SW480 (cell line): ENCODE results near the gene CCDC182.

Source experiments
- DNase-seq: peaks from one replicate; pipeline ENCODE4 v3.0.0-alpha.2; 2016; ENCODE audit warnings: low spot score

Gene CCDC182

DNA sequence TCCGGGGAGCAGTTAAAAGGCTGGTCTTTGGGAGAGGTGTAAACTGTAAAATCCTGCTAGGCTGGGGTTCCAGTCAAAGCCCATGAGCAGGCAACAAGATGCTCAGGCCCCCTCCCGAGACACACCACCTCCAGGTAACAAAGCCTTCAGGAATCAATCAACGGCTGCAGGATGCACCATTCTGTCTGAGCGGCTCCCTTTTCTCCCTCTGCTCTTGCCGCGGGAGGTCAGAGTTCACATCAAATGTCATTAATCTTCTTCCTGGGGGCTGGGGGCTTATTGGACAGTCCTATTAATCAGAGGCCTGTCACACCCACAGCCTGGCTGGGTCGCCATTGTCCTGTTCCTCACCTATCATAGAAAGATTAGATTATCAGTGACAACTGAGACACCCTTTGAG is 11.9 kb upstream of the CCDC182 start:
- DNase-seq = no peak

DNA sequence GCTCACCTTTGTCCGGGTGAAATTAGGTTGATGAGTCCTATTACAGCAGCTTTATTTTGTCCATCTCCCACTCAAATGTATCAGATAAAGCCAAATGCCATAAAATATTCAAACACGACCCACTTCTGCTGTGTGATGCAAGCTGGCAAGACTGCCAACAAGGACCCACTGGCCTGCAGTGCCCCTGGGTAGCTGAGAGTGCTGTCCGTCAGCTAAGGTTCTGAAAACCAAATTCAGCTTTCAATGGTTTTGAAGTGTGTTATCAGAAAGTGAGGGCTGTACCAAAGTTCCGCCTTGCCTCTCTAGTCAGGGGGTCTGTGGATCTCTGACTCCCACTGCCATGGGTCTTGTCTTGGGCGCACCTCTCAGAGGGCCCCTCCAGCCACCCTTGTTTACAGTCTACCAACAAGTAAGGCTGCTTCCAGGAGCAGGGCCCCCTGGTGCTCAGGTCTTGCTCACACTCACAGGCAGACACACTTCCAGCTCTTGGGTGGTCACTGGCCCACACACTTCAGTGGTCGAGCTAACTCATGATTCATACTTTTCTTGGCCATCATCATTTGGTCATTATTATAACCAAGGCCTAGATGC is 10.5 kb upstream of the CCDC182 start:
- DNase-seq = no peak

DNA sequence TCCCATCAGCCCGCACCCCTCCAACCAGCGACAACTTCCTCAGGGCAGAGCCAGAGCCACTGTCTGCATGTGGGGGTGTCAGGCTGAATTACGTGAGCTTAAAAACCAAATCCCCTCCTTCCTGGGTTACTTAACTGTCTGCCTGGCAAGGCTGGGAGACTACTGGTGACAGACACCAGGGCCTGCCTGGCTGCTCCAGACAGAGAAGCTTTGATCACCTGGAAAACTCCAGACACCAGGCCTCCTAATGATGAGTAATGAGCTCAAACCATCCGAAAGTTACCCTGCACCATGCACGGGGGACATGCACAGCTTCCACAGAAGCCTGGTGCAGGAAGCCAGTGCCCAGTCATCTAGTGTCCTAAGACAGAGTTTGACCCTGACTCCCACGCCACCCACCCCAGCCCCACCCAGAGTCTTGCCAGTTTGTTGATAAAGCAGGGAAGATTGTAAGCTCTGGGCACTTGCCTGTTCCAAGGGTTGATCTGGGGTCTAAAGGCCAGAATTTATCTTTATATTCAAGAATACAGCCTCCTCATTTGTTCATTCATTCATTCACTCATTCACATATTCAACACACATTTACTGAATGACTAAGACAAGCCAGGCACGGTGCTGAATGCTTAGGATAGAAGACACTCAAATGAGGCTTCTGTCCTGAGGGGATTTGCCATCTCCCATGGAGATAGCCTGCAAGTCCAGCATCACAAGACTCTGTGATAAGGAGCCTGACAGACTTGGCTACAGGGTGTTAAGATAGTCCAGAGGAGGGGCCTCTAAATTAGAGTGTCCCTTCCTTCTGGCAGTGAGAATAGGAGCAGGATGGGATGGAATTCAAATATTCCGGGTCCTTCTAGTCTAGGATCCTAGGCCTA is 7.2 kb upstream of the CCDC182 start:
- DNase-seq = no peak

GRCh38 chr17:57751348-57751971 is 6.4 kb upstream of the CCDC182 start:
- DNase-seq = no peak

- no peak for DNase-seq
These were observed 5.8 kb upstream of the CCDC182 start for GRCh38 chr17:57750895-57751294.

DNA sequence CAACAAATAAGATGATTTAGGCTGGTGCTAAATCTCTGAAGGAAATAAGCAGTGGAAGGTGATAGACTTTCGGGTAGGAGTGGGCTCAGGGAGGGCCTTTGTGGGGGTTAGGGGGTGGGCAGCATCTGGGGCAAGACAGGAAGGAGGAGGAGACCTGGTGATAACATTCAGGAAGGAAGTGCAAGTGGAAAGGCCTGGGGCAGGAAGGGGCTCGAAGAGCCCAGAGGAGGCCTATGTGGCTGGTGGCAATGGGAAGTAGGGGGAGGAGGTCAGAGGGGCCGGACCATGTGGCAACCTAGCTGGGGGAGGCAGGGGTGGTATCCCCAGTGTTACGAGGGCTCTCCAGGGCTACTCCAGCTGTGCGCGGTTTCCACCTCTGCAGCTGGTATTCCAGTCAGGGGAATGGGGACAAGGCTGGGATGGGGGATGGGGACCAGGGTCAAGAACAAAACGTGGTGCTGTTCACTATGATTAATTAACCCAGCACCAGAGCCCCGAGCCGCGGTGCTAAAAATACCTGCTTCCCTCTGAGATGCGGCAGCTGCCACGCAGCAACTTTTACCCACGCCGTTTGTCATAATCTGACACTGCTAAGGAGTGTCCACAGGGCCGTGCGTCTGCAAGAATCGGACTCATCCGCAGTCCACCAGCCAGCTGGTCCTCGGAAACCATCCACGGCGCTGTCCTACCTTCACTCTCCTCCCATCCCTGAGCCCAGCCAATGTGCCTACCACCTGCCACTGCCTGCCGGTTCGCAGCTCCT is 5.2 kb upstream of the CCDC182 start:
- no peak for DNase-seq

DNA sequence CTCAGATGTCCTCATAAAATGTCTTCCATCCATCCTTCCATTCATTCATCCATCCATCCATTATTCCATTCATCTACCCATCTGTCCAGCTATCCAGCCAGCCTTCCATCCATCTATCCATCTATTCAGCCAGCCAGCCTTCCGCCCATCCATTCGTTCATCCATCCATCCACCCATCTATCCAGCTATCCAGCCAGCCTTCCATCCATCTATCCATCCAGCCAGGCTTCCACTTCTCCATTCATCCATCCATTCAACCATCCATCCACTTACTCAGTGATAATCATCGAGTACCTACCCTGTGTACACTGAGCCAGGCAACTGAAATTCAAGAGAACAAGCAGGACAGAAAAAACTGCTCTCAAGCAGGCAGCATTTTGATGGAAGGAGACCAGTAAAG is 4.6 kb upstream of the CCDC182 start:
- DNase-seq = no peak

DNA sequence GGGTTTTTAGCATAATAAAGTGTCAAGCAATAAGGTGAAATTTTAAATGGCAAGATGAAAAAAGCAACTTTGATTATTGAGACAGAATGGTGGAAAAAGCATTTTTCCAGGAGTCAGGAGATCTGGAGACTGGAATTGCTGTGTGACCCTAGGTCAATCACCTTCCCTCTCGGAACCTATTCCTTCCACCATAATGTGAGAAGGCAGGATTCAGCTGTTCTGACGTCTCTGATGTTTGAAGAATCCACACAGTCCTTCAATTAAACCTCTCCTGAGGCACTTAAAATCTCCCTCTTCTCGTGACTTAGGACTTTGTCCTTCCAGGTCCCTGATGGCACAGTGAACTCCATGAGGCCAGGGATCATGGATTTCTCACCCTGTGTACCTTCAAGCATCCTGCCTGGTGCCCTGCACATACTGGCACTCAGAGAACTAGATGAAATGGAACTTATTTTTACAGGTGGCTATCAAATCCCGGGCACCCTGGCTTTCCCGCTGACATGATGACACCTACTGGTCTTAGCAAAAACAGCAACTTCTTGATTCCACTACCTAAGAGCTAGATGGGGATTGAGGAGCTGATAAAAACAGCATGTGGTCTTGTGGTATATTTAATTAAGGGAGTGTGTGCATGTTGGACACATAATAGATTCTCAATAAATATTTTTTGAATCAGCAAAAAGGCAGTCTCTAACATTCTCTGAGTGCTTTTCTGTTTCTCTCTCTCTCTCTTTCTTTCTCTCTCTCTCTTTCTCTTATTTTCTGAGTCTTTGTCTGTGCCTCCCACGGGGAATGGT is 2.3 kb upstream of the CCDC182 start:
- DNase-seq = peak; percentile 78

- DNase-seq = no peak
These were observed 1.1 kb upstream of the CCDC182 start for GRCh38 chr17:57746221-57746620.

GRCh38 chr17:57744195-57745170 is 616 bp downstream of the CCDC182 start:
- DNase-seq = no peak

GRCh38 chr17:57740235-57740528 is 4.9 kb downstream of the CCDC182 start:
- no peak for DNase-seq

- DNase-seq = peak; percentile 64
These were observed 5.5 kb downstream of the CCDC182 start for GRCh38 chr17:57739402-57740234.

DNA sequence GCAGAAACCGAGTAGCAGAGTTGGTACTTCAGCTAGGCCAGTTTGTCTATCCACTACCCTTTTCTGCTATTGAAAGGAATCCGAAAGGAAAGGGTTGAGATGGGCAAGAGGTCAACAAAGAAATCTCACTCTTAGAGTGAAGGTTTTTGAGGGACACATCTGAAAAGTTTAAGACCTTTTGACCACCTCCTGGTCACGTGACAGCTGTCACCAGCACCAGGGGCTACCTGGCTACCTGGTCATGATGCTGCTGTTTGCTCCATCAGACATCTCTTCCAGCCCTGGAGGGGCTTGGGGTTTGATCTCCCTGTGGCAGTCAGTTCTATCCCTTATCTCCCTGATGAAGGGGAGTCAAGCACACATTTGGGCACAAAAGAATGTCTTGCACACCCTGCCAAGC is 7.6 kb downstream of the CCDC182 start:
- DNase-seq = no peak

- DNase-seq = peak; percentile 39
These were observed 9.4 kb downstream of the CCDC182 start for GRCh38 chr17:57735707-57736106.

DNA sequence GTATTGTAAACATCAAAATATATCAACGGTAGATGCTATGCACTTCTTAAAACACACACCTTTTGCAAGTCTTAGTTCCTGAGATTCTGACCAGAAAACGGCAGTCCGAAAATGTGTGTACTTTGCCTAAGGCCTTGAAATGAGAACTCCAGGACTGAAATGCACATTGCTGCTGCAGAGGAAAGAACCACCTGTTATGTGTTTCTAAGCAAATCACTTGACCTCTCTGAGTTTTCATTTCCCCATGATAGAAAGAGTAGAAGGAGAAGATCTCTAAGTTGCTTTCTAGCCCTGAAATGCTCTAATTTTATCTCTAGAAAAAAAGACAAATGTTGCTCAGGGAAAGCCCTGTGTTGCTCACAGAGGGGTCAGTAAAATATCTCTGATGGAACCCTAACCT is 9.9 kb downstream of the CCDC182 start:
- no peak for DNase-seq

DNA sequence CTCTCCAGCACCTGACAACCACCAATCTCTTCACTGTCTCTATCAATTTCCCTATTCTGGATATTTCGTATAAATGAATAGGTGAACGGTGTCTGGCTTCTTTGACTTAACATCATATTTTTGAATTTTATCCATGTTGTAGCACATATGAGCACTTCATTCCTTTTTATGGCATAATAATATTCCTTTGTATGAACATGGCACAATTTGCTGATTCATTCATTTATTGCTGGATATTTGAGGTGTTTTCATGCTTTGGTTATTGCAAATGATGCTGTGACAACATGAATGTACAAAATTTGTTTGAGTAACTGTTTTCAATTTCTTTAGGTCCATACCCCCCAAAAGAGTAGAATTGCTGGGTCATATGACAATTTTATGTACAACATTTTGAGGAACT is 12.0 kb downstream of the CCDC182 start:
- no peak for DNase-seq

GRCh38 chr17:57732062-57732461 is 13.0 kb downstream of the CCDC182 start:
- DNase-seq = no peak

DNA sequence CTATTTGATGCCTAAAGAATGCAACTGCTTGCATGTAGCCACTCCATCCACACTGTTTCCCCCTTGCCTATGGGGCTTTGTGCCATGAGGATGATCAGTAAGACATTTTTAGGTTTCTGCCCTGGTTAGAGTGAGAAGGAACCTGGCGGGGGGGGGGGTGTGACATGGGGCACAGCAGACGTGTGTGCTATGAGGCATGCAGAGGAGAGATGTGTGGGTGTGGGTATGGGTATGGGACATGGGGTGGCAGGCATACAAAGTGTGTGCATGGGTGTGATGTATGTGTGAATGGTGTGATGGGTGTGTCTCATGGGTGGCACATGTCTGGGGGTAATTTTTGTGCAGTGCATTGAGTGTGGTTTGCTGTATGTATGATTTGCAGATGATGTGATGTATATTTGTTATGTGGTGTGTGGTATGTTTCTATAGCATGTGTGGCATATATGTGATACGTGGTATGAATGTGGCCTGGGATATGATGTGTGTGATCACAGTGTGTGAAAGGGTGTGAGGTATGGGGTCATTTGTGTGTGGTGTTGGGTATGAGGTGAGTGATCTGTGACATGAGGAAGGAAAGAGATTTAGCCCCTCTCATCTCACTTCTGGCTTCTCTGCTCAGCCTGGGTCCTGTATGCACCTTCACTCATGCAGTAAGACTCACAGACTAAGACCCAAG is 14.9 kb downstream of the CCDC182 start:
- no peak for DNase-seq

GRCh38 chr17:57727630-57728175 is 17.4 kb downstream of the CCDC182 start:
- no peak for DNase-seq
